Spleen (tissue), 10 donors: Measurements from ENCODE around the gene LRRC55. TPM values are rescaled to one million over a fixed set of nuclear protein-coding genes. Genes with fewer than 3 reads are reported as not detected.

Experiments used
- polyA plus RNA-seq, 3 donors: library from polyadenylated mRNA; stranded (reverse); fragments of 200-250 nt; gene quantifications; one replicate each; pipeline ENCODE4 v1.2.1, GENCODE V29; 2013
- total RNA-seq, 7 donors: library from RNA; depleted of rRNA in 3 of 7; stranded (reverse); fragments of >200 nt in 3 of 7; fragmentation: NEBNext Ultra II Directional in 4 of 7; extraction: Animal tissue kit (Norgen Biotek cat#: 25700) in 4 of 7; gene quantifications; one replicate each; pipeline versions ENCODE4 v1.1.0 to v1.2.1, GENCODE V29; 2016 to 2021
- donor health status: healthy with polysubstance abuse.
- donor health status: DM: no; HTN: no; CAD: no; lungs with moderate emphysema.
- donor health status: DM: no; HTN: no; CAD: no.
- donor health status: Bipolar disorder and iron deficiency.
- donor health status: healthy.
- donor health status: DM: no; HTN: no; CAD: no.
- donor health status: DM: yes; HTN: yes; CAD: no.

Gene LRRC55
- total and polyA plus RNA-seq, 10 donors = 0.03 to 1.5 (median 0.54) TPM; not detected in 1

Other genes starting within 250 kb of the LRRC55 start
- under 1 TPM in 1 of 7 donors, not detected in 6; 0.37 TPM for gene OR5AK2, start 193.0 kb upstream of the LRRC55 start, total RNA-seq
- gene OR5AK2, start 193.0 kb upstream of the LRRC55 start, polyA plus RNA-seq = not detected
- gene APLNR, start 55.3 kb downstream of the LRRC55 start, total RNA-seq = 100 to 1,000 TPM in 5 of 7 donors, 10 to 100 TPM in 2; 55.9 to 319 (median 155) TPM
- gene APLNR, start 55.3 kb downstream of the LRRC55 start, polyA plus RNA-seq = 10 to 100 TPM in 2 of 3 donors, 1 to 10 TPM in 1; 3.0 to 38.6 (median 10.8) TPM
- 100 to 1,000 TPM in 1 of 7 donors, 10 to 100 TPM in 6; 30.5 to 126 (median 48.5) TPM for gene TNKS1BP1, start 143.0 kb downstream of the LRRC55 start, total RNA-seq
- 10 to 100 TPM; 19.8 to 51.6 (median 21.7) TPM for gene TNKS1BP1, start 143.0 kb downstream of the LRRC55 start, polyA plus RNA-seq
- gene SSRP1, start 153.9 kb downstream of the LRRC55 start, total RNA-seq = 10 to 100 TPM; 41.9 to 67.1 (median 53.1) TPM
- 10 to 100 TPM; 35.5 to 52.0 (median 42.6) TPM for gene SSRP1, start 153.9 kb downstream of the LRRC55 start, polyA plus RNA-seq
- gene P2RX3, start 156.4 kb downstream of the LRRC55 start, total RNA-seq = not detected
- gene P2RX3, start 156.4 kb downstream of the LRRC55 start, polyA plus RNA-seq = not detected
- gene PRG3, start 199.2 kb downstream of the LRRC55 start, total RNA-seq = 1 to 10 TPM in 5 of 7 donors, under 1 TPM in 1, not detected in 1; 0.58 to 5.1 (median 2.7) TPM
- gene PRG3, start 199.2 kb downstream of the LRRC55 start, polyA plus RNA-seq = under 1 TPM; 0.36 to 0.83 (median 0.43) TPM
- 10 to 100 TPM in 1 of 7 donors, 1 to 10 TPM in 5, not detected in 1; 1.4 to 10.5 (median 4.5) TPM for gene PRG2, start 208.7 kb downstream of the LRRC55 start, total RNA-seq
- gene PRG2, start 208.7 kb downstream of the LRRC55 start, polyA plus RNA-seq = 1 to 10 TPM; 2.3 to 4.0 (median 2.5) TPM
- gene SLC43A3, start 245.2 kb downstream of the LRRC55 start, total RNA-seq = 10 to 100 TPM; 29.9 to 72.5 (median 41.7) TPM
- 10 to 100 TPM; 15.2 to 29.1 (median 20.9) TPM for gene SLC43A3, start 245.2 kb downstream of the LRRC55 start, polyA plus RNA-seq